GM12878 (cell line): ENCODE data around the gene ALOXE3. TPM values are rescaled to one million over a fixed set of nuclear protein-coding genes. Genes with fewer than 3 reads are reported as not detected.

ENCODE experiments used
- ATAC-seq: fragments of 200-7000 bp; cut with Tn5 transposase; 3 replicates; pipeline ENCODE4 v1.9.1; 2020; ENCODE audit warnings: mild to moderate bottlenecking, moderate library complexity
- BruUV-seq: library from RNA; stranded (reverse); fragments of 400-500 nt; replicated peaks from 2 replicates; lab custom pipeline; 2021; lab: Mats Ljungman, UMichigan
- CTCF ChIA-PET: fragments of 300-600 bp; sonication (Branson Sonifier 250); formaldehyde crosslinking; extraction: SDS; loops from one replicate; lab custom pipeline; 2021; ENCODE audit warnings: inconsistent platforms; lab: Yijun Ruan, JAX
- POLR2A ChIA-PET: fragments of 350-600 bp; formaldehyde crosslinking; extraction: SDS; loops from one replicate; lab custom pipeline; 2021; ENCODE audit warnings: inconsistent platforms; lab: Charles Lee
- RAD21 ChIA-PET: fragments of 300-600 bp; sonication (Branson Sonifier 250); formaldehyde crosslinking; loops from one replicate; lab custom pipeline; 2023; ENCODE audit warnings: antibody characterized with exemption; ENCODE audit not compliant: unreplicated experiment; lab: Charles Lee
- SMC1A ChIA-PET: fragments of 300-600 bp; sonication (Branson Sonifier 250); formaldehyde crosslinking; loops from one replicate; lab custom pipeline; 2023; ENCODE audit not compliant: unreplicated experiment, uncharacterized antibody; lab: Charles Lee
- DNase-seq: peaks from one replicate; pipeline ENCODE4 v3.0.0-alpha.2; 2011; ENCODE audit warnings: low read depth, low spot score
- FAIRE-seq: peaks from 3 replicates; lab custom pipeline; 2011; peaks lifted over from hg19 to GRCh38; lab: Jason Lieb, UNC
- H2AFZ ChIP-seq: 2 replicates; pipeline ENCODE4 v1.6.0; 2011; ENCODE audit warnings: low read depth, low read length, control low read depth; ENCODE audit not compliant: control insufficient read depth
- H3K27ac ChIP-seq: 2 replicates; pipeline ENCODE4 v1.5.1; 2011; ENCODE audit warnings: control low read depth; ENCODE audit not compliant: control insufficient read depth, insufficient read depth
- H3K27me3 ChIP-seq, 2 experiments: replicated peaks in 1 of 2; 2 replicates each; pipeline versions ENCODE4 v1.6.0 to v1.6.1; 2011; ENCODE audit warnings: low read length in 1 of 2; ENCODE audit not compliant: control insufficient read depth in 2 of 2, insufficient read depth in 2 of 2
- H3K36me3 ChIP-seq, 2 experiments: 2 replicates each; pipeline ENCODE4 v1.5.1; 2011; ENCODE audit warnings: low read length in 1 of 2; ENCODE audit not compliant: control insufficient read depth in 2 of 2, insufficient read depth in 2 of 2
- H3K4me1 ChIP-seq: 2 replicates; pipeline ENCODE4 v1.6.1; 2011; ENCODE audit warnings: mild to moderate bottlenecking, low read length, moderate library complexity, mixed read lengths; ENCODE audit not compliant: control insufficient read depth, insufficient read depth
- H3K4me2 ChIP-seq: 2 replicates; pipeline ENCODE4 v1.6.0; 2011; ENCODE audit warnings: control low read depth; ENCODE audit not compliant: control insufficient read depth, insufficient read depth
- H3K4me3 ChIP-seq: fragments of 200-600 bp; sonication (generic); 2 replicates; pipeline ENCODE4 v1.5.1; 2016
- H3K79me2 ChIP-seq: 2 replicates; pipeline ENCODE4 v1.6.0; 2011; ENCODE audit warnings: low read length; ENCODE audit not compliant: control insufficient read depth, insufficient read depth
- H3K9ac ChIP-seq: 2 replicates; pipeline ENCODE4 v1.8.0; 2011; ENCODE audit warnings: low read length, control low read depth, mixed read lengths; ENCODE audit not compliant: control insufficient read depth, insufficient read depth
- H3K9me3 ChIP-seq: replicated peaks from 3 replicates; pipeline ENCODE4 v1.5.1; 2011; ENCODE audit warnings: mild to moderate bottlenecking, low read length; ENCODE audit not compliant: control insufficient read depth, insufficient read depth
- H4K20me1 ChIP-seq: 2 replicates; pipeline ENCODE4 v1.6.0; 2011; ENCODE audit not compliant: control insufficient read depth, insufficient read depth
- CBX3 ChIP-seq: fragments of 200-600 bp; sonication (generic); IDR thresholded peaks from 2 replicates; pipeline ENCODE4 v1.6.1; 2016; ENCODE audit warnings: low read depth, borderline replicate concordance
- E2F4 ChIP-seq: IDR thresholded peaks from 2 replicates; pipeline ENCODE4 v1.6.1; 2012; ENCODE audit warnings: low read depth, low read length, improper control_type of control experiment
- GATAD2B ChIP-seq: fragments of 450-650 bp; conservative IDR thresholded peaks from 2 replicates; pipeline ENCODE4 v1.6.1; 2017; ENCODE audit warnings: low read depth, mild to moderate bottlenecking, moderate library complexity
- IRF3 ChIP-seq: fragments of 450-650 bp; IDR thresholded peaks from 2 replicates; pipeline ENCODE4 v1.6.1; 2014; ENCODE audit warnings: mild to moderate bottlenecking
- IRF4 ChIP-seq: IDR thresholded peaks from 2 replicates; pipeline ENCODE4 v1.6.1; 2011; ENCODE audit warnings: low read depth, low read length
- NFYB ChIP-seq: IDR thresholded peaks from 2 replicates; pipeline ENCODE4 v1.6.1; 2011; ENCODE audit warnings: low read depth, mild to moderate bottlenecking, low read length, improper control_type of control experiment, moderate library complexity; ENCODE audit not compliant: insufficient read depth
- PAX5 ChIP-seq: IDR thresholded peaks from 2 replicates; pipeline ENCODE4 v1.6.1; 2011; ENCODE audit warnings: low read depth, low read length, borderline replicate concordance
- PBX3 ChIP-seq: IDR thresholded peaks from 2 replicates; pipeline ENCODE4 v1.6.1; 2011; ENCODE audit warnings: mild to moderate bottlenecking, low read depth, low read length, moderate library complexity; ENCODE audit not compliant: insufficient replicate concordance
- PML ChIP-seq: IDR thresholded peaks from 2 replicates; pipeline ENCODE4 v1.6.1; 2012; ENCODE audit warnings: low read length, inconsistent platforms
- RCOR1 ChIP-seq: conservative IDR thresholded peaks from 2 replicates; pipeline ENCODE4 v1.6.1; 2012; ENCODE audit warnings: low read depth, low read length, improper control_type of control experiment
- SIN3A ChIP-seq: IDR thresholded peaks from 2 replicates; pipeline ENCODE4 v1.6.1; 2012; ENCODE audit warnings: low read depth, low read length, improper control_type of control experiment
- SIX5 ChIP-seq: IDR thresholded peaks from 2 replicates; pipeline ENCODE4 v1.6.1; 2011; ENCODE audit warnings: mild to moderate bottlenecking, low read depth, low read length, moderate library complexity; ENCODE audit not compliant: severe bottlenecking
- SREBF2 ChIP-seq: IDR thresholded peaks from 2 replicates; pipeline ENCODE4 v1.6.1; 2012; ENCODE audit warnings: mild to moderate bottlenecking, low read length
- SUPT20H ChIP-seq: IDR thresholded peaks from 2 replicates; pipeline ENCODE4 v1.6.1; 2011; ENCODE audit warnings: low read depth, mild to moderate bottlenecking, low read length, moderate library complexity, borderline replicate concordance; ENCODE audit not compliant: control insufficient read depth
- TARDBP ChIP-seq: IDR thresholded peaks from 2 replicates; pipeline ENCODE4 v1.6.1; 2016; ENCODE audit warnings: borderline replicate concordance
- TCF3 ChIP-seq: IDR thresholded peaks from 2 replicates; pipeline ENCODE4 v1.6.1; 2012; ENCODE audit warnings: low read depth, mild to moderate bottlenecking, low read length, borderline replicate concordance; ENCODE audit not compliant: insufficient read depth
- ZZZ3 ChIP-seq: IDR thresholded peaks from 2 replicates; pipeline ENCODE4 v1.6.1; 2011; ENCODE audit warnings: low read depth; ENCODE audit not compliant: control insufficient read depth, insufficient read length
- WGBS: methylation state at CpG from one replicate; pipeline ENCODE4 v1.1.6; 2016; ENCODE audit warnings: low lambda C conversion rate; ENCODE audit not compliant: insufficient replicate concordance, insufficient coverage; ENCODE audit errors: missing lambda C conversion rate; 5-methylcytosine and 5-hydroxymethylcytosine counted together
- in situ Hi-C: fragments of 300-500 bp; cut with MboI; formaldehyde crosslinking; loops from 9 replicates; pipeline ENCODE4 v1.14.3; 2018; ENCODE audit warnings: mixed read lengths
- intact Hi-C: fragments of 100-400 bp; cut with micrococcal nuclease; formaldehyde crosslinking; loops from one replicate; pipeline ENCODE4 v1.14.2; 2022; ENCODE audit not compliant: unreplicated experiment
- polyA plus RNA-seq, 11 experiments: library from polyadenylated mRNA; depleted of rRNA in 4 of 11; unstranded in 6 of 11; stranded (reverse) in 5 of 11; fragments of >200 nt; fragmentation: Nextera tagmentation in 4 of 11; fragmentation: Illumina TruSeq in 1 of 11; extraction: Ambion mirVana in 4 of 11; extraction: Trizol in 1 of 11; gene quantifications; 1 replicate in 1 of 11; 2 replicates in 10 of 11; pipeline versions ENCODE4 v1.2.1 to v1.2.3, GENCODE V29; 2011 to 2016; ENCODE audit warnings: inconsistent platforms in 2 of 11, missing spikeins in 2 of 11, low read depth in 1 of 11
- total RNA-seq, 4 experiments: library from RNA; depleted of rRNA in 3 of 4; stranded (reverse); fragments of >200 nt in 3 of 4; fragmentation: Illumina TruSeq in 1 of 4; extraction: Trizol in 1 of 4; gene quantifications; 2 replicates each; pipeline versions ENCODE4 v1.2.1 to v1.2.3, GENCODE V29; 2013 to 2021

The ALOXE3 gene
- total and polyA plus RNA-seq, 10 of the 15 experiments (the other 5 are each of a cell fraction or from before 2014, with no cell fraction given), result 0.04 TPM; not detected in 9

DNA sequence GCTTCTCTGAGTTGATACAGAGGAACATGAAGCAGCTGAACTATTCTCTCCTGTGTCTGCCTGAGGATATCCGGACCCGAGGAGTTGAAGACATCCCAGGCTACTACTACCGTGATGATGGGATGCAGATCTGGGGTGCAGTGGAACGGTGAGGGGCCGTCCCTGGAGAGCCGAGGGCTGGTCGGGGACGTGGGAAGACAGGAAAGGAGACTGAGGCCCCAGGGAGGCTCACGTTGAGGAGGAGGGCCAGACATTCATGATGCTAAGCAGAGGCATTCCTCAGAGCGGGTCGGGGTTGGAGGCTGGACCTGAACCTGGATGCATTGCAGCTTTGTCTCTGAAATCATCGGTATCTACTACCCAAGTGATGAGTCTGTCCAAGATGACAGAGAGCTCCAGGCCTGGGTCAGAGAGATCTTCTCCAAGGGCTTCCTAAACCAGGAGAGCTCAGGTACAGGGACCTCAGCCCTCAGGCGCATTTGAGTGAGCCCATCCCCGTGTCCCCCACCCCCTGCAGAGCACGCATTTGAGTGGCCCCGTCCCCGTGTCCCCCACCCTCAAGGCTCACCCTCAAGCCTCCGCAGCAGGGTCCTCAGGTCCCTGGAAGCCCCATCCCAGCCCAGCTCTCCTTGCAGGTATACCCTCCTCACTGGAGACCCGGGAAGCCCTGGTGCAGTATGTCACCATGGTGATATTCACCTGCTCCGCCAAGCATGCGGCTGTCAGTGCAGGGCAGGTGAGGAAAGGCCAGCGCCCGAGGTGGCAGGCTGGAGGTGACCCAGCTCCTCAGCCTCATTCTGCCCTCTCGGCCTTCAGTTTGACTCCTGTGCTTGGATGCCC, 71.2 kb downstream of the ALOXE3 start:
- Histone ChIP-seq H2AFZ (no peak overlapping the region), H3K27ac (no peak overlapping the region), H3K9ac (no peak overlapping the region), H4K20me1 (no peaks in the 10 kb centered on the region), H3K27me3 (peaks cover 3 to 4% of the 10 kb centered on the region in 2 experiments; a peak in 1 of 4 replicates), H3K4me1 (no peaks in the 10 kb centered on the region), H3K4me2 (no peak overlapping the region), H3K36me3 (no peaks in the 10 kb centered on the region), H3K79me2 (no peaks in the 10 kb centered on the region), H3K4me3 (no peak overlapping the region), H3K9me3 (no peaks in the 10 kb centered on the region)
- TF ChIP-seq PAX5, result no peak
- TF ChIP-seq SIN3A, result no peak
- TF ChIP-seq TCF3, result no peak
- no peak for TF ChIP-seq SREBF2
- no peak for TF ChIP-seq SUPT20H
- no peak for TF ChIP-seq GATAD2B
- TF ChIP-seq ZZZ3, result no peak
- no peak for TF ChIP-seq E2F4
- TF ChIP-seq CBX3, result no peak
- no peak for TF ChIP-seq RCOR1
- TF ChIP-seq IRF3, result no peak
- no peak for TF ChIP-seq NFYB
- no peak for TF ChIP-seq PML
- no peak for TF ChIP-seq TARDBP
- no peak for TF ChIP-seq SIX5
- TF ChIP-seq PBX3, result no peak
- TF ChIP-seq IRF4, result no peak
- CTCF ChIA-PET, result interaction anchor here (0.7 to 3.0 kb wide), 5 partner anchors 10 to 304 kb away, joined by 3 to 14 read pairs (median 3); no protein-coding TSS in a partner anchor
- BruUV-seq, result no TSS peak
- WGBS, result 26% methylated on average over 21 of the region's 24 CpGs
- intact Hi-C loops (no loop called here), in situ Hi-C loops (no loop called here)
- SMC1A ChIA-PET, result interaction anchor here (0.9 kb wide), 1 partner anchor 11 kb away, joined by 3 read pairs; no protein-coding TSS in a partner anchor
- RAD21 ChIA-PET, result no interaction called here
- POLR2A ChIA-PET, result no interaction called here
- no peak for DNase-seq
- no peak for ATAC-seq
- no peak for FAIRE-seq
